ENCODE data around the gene SLC26A4. TPM values are rescaled to one million over a fixed set of nuclear protein-coding genes. Genes with fewer than 3 reads are reported as not detected.

SLC26A4 gene
- total RNA-seq, 1 donor from 2014 or later: 0.57 TPM

DNA sequence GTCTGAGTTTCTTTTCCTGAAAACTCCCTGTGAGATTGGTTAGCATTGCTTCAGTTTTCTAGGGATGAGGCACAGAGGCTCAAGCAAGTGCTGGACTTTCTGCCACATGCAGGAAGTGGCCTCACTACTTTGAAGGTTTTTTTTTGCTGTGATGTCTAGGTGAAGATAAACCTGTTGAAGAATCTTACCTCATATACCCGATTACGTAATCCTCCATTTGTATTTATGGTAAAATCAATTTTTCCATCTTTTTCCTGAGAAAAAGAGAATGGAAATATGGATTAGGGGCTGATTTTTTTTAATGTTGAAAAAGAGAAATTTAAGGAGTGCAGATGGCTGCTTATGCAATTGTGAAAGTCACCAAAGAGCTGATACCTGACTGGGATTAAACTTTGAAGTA lies 106.8 kb downstream of the SLC26A4 start:
- Histone ChIP-seq H3K4me2 (ENCODE audit: low read length) (no peak overlapping the region), H3K27ac (ENCODE audit: low read depth, low read length) (no peak overlapping the region), H4K20me1 (ENCODE audit: insufficient read depth, low read length) (no peaks in the 10 kb centered on the region), H3K9ac (ENCODE audit: low read length) (no peak overlapping the region), H3K27me3 (ENCODE audit: insufficient read depth, low read length) (no peaks in the 10 kb centered on the region), H3K9me3 (ENCODE audit: insufficient read depth, low read depth, low read length) (no peaks in the 10 kb centered on the region), H3K36me3 (ENCODE audit: insufficient read depth, low read length) (no peaks in the 10 kb centered on the region), H2AFZ (ENCODE audit: low read depth, low read length) (no peak overlapping the region), H3K79me2 (ENCODE audit: insufficient read depth, low read length) (no peaks in the 10 kb centered on the region), H3K4me3 (ENCODE audit: insufficient read depth, low read depth, low read length) (no peak overlapping the region), H3K4me1 (ENCODE audit: insufficient read depth, low read length) (no peaks in the 10 kb centered on the region)
- Mint-ChIP-seq H3K4me1 (ENCODE audit: low read depth, unreplicated experiment) (no peaks in the 10 kb centered on the region), H3K36me3 (ENCODE audit: low read depth, unreplicated experiment) (no peaks in the 10 kb centered on the region), H3K27me3 (ENCODE audit: low read depth, unreplicated experiment) (peaks cover 6% of the 10 kb centered on the region), H3K9me3 (ENCODE audit: unreplicated experiment) (no peaks in the 10 kb centered on the region), H3K4me3 (ENCODE audit: unreplicated experiment) (no peak overlapping the region), H3K27ac (ENCODE audit: unreplicated experiment) (no peak overlapping the region)
- FAIRE-seq: no peak
- DNase-seq (ENCODE audit: low read depth): no peak
- TF ChIP-seq, protein P1, sequence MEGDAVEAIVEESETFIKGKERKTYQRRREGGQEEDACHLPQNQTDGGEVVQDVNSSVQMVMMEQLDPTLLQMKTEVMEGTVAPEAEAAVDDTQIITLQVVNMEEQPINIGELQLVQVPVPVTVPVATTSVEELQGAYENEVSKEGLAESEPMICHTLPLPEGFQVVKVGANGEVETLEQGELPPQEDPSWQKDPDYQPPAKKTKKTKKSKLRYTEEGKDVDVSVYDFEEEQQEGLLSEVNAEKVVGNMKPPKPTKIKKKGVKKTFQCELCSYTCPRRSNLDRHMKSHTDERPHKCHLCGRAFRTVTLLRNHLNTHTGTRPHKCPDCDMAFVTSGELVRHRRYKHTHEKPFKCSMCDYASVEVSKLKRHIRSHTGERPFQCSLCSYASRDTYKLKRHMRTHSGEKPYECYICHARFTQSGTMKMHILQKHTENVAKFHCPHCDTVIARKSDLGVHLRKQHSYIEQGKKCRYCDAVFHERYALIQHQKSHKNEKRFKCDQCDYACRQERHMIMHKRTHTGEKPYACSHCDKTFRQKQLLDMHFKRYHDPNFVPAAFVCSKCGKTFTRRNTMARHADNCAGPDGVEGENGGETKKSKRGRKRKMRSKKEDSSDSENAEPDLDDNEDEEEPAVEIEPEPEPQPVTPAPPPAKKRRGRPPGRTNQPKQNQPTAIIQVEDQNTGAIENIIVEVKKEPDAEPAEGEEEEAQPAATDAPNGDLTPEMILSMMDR (IDR thresholded peaks at IDR 0.05; ENCODE audit: insufficient read depth, low read depth, low read length): no peak
- no peak for TF ChIP-seq EZH2 (IDR thresholded peaks at IDR 0.05; ENCODE audit: insufficient read depth, low read length)

Other genes with a start within 250 kb of the SLC26A4 start
- not detected in 2 replicates for gene GPR22, start 190.8 kb upstream of the SLC26A4 start, total RNA-seq
- gene COG5, start 96.9 kb upstream of the SLC26A4 start, total RNA-seq: 53.4 and 57.1 TPM in 2 replicates
- gene DUS4L, start 96.9 kb upstream of the SLC26A4 start, total RNA-seq: 6.3 and 6.7 TPM in 2 replicates
- gene BCAP29, start 80.6 kb upstream of the SLC26A4 start, total RNA-seq: 48.0 and 54.9 TPM in 2 replicates
- gene CBLL1, start 83.3 kb downstream of the SLC26A4 start, total RNA-seq: 27.3 and 28.3 TPM in 2 replicates
- gene SLC26A3, start 142.4 kb downstream of the SLC26A4 start, total RNA-seq: not detected in 2 replicates
- 73.1 and 73.3 TPM in 2 replicates for gene DLD, start 230.4 kb downstream of the SLC26A4 start, total RNA-seq

All from astrocyte (in vitro differentiated cells and primary cell).